Duodenal mucosa (tissue), 2 donors: Measurements from ENCODE around the gene ANKRD18A.
"Not testable (repeated sequence)": the region's sequence is repeated elsewhere in the genome, so short reads cannot be mapped to it uniquely, and the experiment has no call there.

ENCODE experiments used
- H3K27ac ChIP-seq: one replicate; pipeline ENCODE4 v1.7.0; 2013; ENCODE audit warnings: low read depth, low read length
- H3K27me3 ChIP-seq, 2 donors: one replicate each; pipeline ENCODE4 v1.7.0; 2013; ENCODE audit warnings: low read length in 2 of 2, control low read depth in 1 of 2; ENCODE audit not compliant: insufficient read depth in 2 of 2, control insufficient read depth in 1 of 2
- H3K36me3 ChIP-seq, 2 donors: one replicate each; pipeline ENCODE4 v1.7.0; 2013; ENCODE audit warnings: low read length in 2 of 2, control low read depth in 1 of 2; ENCODE audit not compliant: insufficient read depth in 2 of 2, control insufficient read depth in 1 of 2
- H3K4me1 ChIP-seq, 2 donors: one replicate each; pipeline ENCODE4 v1.7.0; 2013; ENCODE audit warnings: low read length in 2 of 2, control low read depth in 1 of 2; ENCODE audit not compliant: insufficient read depth in 2 of 2, control insufficient read depth in 1 of 2
- H3K4me3 ChIP-seq, 2 donors: one replicate each; pipeline ENCODE4 v1.7.0; 2013; ENCODE audit warnings: low read length in 2 of 2, low read depth in 1 of 2
- H3K9ac ChIP-seq, 2 donors: one replicate each; pipeline ENCODE4 v1.7.0; 2013; ENCODE audit warnings: low read length in 2 of 2, low read depth in 1 of 2
- H3K9me3 ChIP-seq, 2 donors: one replicate each; pipeline ENCODE4 v1.7.0; 2013; ENCODE audit warnings: low read length in 2 of 2, control low read depth in 1 of 2; ENCODE audit not compliant: control insufficient read depth in 1 of 2

The ANKRD18A gene

DNA sequence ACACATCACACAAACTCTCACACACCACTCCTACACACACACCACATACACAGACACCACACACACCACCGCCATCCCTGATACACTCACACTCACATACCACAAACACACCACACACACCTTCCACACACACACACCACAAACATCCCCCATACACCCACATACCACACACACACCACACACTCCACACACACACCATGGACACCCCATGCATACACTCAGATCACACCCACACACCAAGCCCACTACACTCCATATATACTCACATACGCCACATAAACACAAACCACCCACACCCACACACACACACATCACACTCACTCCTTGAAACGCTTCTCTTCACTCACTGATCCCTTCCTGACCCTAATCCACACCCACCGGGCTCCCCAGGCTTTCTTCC lies 9.1 kb upstream of the ANKRD18A start:
- no peaks in the 10 kb centered on the region for H3K36me3 ChIP-seq
- H3K4me1 ChIP-seq = no peaks in the 10 kb centered on the region
- no peak overlapping the region for H3K9ac ChIP-seq
- H3K27ac ChIP-seq = no peak overlapping the region
- no peaks in the 10 kb centered on the region for H3K9me3 ChIP-seq
- no peaks in the 10 kb centered on the region for H3K27me3 ChIP-seq
- no peak overlapping the region for H3K4me3 ChIP-seq

- Histone ChIP-seq H3K4me3 (no peak overlapping the region), H3K27me3 (no peaks in the 10 kb centered on the region), H3K4me1 (peaks cover 0 to 13% of the 10 kb centered on the region in 2 donors), H3K9ac (no peak overlapping the region), H3K9me3 (peaks cover 0 to 10% of the 10 kb centered on the region in 2 donors), H3K36me3 (no peaks in the 10 kb centered on the region), H3K27ac (no peak overlapping the region)
These were observed 5.6 kb upstream of the ANKRD18A start for GRCh38 chr9:38626006-38626405.

DNA sequence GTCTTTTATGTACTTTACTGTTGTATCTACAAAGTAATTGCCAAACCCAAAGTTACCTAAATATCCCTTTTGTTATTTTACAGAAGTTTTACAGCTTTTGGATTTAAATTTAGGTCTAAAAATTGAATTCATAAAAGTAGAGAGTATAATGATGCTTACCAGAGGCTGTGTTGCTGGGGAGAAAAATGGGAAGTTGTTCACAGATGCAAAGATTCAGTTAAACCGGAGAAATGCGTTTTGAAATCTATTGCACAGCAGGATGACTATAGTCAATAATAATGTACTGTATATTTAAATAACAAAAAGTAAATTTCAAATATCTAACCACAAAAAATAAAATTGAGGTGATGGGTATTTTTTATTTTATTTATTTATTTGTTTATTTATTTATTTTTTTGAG lies 2.6 kb upstream of the ANKRD18A start:
- Histone ChIP-seq H3K9me3 (peaks cover 0 to 10% of the 10 kb centered on the region in 2 donors), H3K4me3 (no peak overlapping the region), H3K27me3 (no peaks in the 10 kb centered on the region), H3K9ac (no peak overlapping the region), H3K27ac (no peak overlapping the region), H3K36me3 (no peaks in the 10 kb centered on the region), H3K4me1 (peaks cover 0 to 27% of the 10 kb centered on the region in 2 donors)

GRCh38 chr9:38622288-38622674 lies 1.9 kb upstream of the ANKRD18A start:
- H3K9ac ChIP-seq = peak overlapping the region in 1 of 2 donors; percentile 38
- H3K27ac ChIP-seq = no peak overlapping the region
- no peaks in the 10 kb centered on the region for H3K27me3 ChIP-seq
- H3K36me3 ChIP-seq = no peaks in the 10 kb centered on the region
- H3K4me3 ChIP-seq = peak overlapping the region; percentile 59 to 68
- H3K4me1 ChIP-seq = peaks cover 0 to 27% of the 10 kb centered on the region in 2 donors
- peaks cover 0 to 10% of the 10 kb centered on the region in 2 donors for H3K9me3 ChIP-seq

GRCh38 chr9:38621434-38622287 lies 1.3 kb upstream of the ANKRD18A start:
- Histone ChIP-seq H3K9ac (peak overlapping the region in 1 of 2 donors; percentile 47), H3K27me3 (no peaks in the 10 kb centered on the region), H3K36me3 (no peaks in the 10 kb centered on the region), H3K4me1 (peaks cover 0 to 27% of the 10 kb centered on the region in 2 donors), H3K27ac (no peak overlapping the region), H3K4me3 (peak overlapping the region; percentile 59 to 68), H3K9me3 (peaks cover 0 to 10% of the 10 kb centered on the region in 2 donors)

DNA sequence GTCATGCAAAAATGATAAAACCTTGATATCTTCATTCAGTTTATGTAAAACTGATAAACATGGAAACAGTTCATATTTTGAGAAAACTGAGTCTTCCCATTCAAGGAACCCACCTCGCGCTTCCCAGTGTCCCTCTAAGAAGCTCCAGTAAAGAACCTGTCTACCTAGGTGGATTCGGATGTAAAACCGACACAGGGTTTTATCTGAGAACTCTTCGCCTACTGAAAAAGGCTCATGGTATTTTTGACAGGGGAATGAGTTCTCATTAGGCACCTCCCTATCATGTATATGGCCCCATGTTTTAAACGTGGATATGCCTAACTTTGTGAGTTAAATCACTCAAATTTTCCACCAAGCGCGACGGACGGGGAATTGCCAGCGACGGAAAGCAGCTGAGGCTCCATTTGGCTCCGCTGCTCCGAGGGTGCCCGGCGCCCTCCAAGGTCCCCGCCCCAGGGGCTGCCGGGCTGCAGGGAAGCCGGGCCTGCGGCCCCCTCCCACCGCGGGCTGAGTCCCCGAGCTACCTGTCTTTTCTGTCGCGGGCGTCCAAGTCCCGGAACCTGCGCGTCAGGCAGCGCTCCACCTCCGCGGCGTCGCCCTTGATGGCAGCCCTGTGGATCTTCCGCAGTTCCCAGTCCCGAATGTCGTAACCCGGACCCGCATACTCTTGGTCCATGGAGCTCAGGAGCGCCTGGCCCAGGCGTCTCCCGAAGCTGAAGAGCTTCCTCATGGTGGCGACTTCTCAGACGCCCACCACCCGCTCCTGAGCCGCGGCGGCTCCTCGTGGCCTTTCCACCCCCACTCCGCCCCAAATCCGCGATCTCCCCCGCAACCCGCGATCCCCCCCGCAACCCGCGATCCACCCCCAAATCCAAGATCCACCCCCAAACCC lies 594 bp downstream of the ANKRD18A start:
- Histone ChIP-seq H3K9ac (peak overlapping the region in 1 of 2 donors; percentile 51), H3K4me1 (peaks cover 0 to 27% of the 10 kb centered on the region in 2 donors), H3K9me3 (peaks cover 0 to 10% of the 10 kb centered on the region in 2 donors), H3K4me3 (peak overlapping the region; percentile 59 to 68), H3K27ac (no peak overlapping the region), H3K36me3 (no peaks in the 10 kb centered on the region), H3K27me3 (no peaks in the 10 kb centered on the region)

DNA sequence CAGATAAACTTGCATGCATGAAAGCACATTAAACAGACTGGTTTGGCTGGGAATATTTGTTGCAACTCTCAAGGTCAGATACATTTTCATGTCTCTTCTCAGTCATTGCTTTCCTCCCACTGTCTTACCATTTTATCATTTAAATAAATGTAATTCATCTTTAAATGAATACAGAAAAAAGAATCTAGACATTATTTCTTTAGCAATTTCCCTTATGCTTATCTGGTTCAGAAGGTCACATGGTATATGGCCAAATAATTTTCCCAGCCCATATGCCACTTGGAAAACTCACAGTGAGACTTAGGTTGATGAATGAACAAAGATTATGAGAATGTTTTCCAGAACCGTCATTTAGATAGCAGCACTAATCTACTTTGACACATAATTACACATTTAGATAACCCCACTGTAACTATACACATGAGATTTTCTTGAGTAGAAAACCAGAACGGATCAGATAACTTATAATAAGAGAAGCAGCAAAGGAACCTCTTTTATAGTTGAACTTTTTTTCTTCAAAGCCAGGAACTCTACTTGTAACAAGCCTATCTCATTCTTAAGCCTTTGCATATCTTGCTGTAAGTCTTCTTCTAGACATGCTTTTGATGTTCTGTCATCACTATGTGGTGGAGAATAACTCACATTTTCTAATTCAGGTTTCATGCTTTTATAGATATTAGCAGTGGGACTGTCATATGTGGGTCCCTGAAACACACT lies 22.2 kb downstream of the ANKRD18A start:
- H3K9me3 ChIP-seq, H3K4me3 ChIP-seq, H3K36me3 ChIP-seq, H3K27ac ChIP-seq, H3K27me3 ChIP-seq, H3K9ac ChIP-seq, H3K4me1 ChIP-seq: not testable (repeated sequence)

DNA sequence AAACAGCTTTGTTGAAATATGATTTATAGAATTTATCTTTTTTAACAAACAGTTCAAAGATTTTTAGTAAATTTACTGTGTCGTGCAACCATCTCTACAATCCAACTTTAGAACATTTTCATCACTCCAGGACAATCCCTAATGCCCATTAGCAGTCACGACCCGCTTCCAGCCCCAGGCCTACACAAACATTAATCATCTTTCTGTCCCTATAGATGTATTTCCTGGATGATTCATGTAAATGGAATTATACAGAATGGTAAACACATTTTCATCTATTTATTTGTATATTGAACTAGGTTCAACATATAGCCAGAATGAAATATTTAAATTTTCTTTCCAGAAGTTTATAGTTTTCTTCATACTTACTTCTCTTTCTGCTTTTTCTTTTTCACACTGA lies 25.3 kb downstream of the ANKRD18A start:
- H3K27ac ChIP-seq, H3K4me1 ChIP-seq, H3K9ac ChIP-seq, H3K4me3 ChIP-seq, H3K9me3 ChIP-seq, H3K36me3 ChIP-seq, H3K27me3 ChIP-seq: not testable (repeated sequence)

GRCh38 chr9:38591346-38592063 lies 28.9 kb downstream of the ANKRD18A start:
- not testable (repeated sequence) for H3K27me3 ChIP-seq, H3K9me3 ChIP-seq, H3K9ac ChIP-seq, H3K4me3 ChIP-seq, H3K36me3 ChIP-seq, H3K4me1 ChIP-seq, H3K27ac ChIP-seq
